MM.1S (cell line): ENCODE data around the gene YDJC.

Experiments used
- DNase-seq: peaks from one replicate; pipeline ENCODE4 v3.0.0-alpha.2; 2015
- H2AFZ ChIP-seq: fragments of 300-600 bp; sonication (generic); 2 replicates; pipeline ENCODE4 v1.6.0; 2016; ENCODE audit warnings: antibody characterized with exemption, low read length
- H3F3A ChIP-seq: fragments of 300-600 bp; sonication (generic); 2 replicates; pipeline ENCODE4 v1.6.1; 2016; ENCODE audit warnings: mild to moderate bottlenecking, antibody characterized with exemption, low read length, moderate library complexity, mixed read lengths; ENCODE audit not compliant: insufficient read depth
- H3K27ac ChIP-seq: fragments of 300-600 bp; sonication (generic); 2 replicates; pipeline ENCODE4 v1.5.1; 2016; ENCODE audit warnings: mild to moderate bottlenecking, low read length
- H3K27me3 ChIP-seq: fragments of 300-600 bp; sonication (generic); replicated peaks from 2 replicates; pipeline ENCODE4 v1.6.0; 2016; ENCODE audit warnings: low read length; ENCODE audit not compliant: insufficient read depth
- H3K36me3 ChIP-seq: fragments of 300-600 bp; sonication (generic); replicated peaks from 2 replicates; pipeline ENCODE4 v1.6.1; 2016; ENCODE audit warnings: mild to moderate bottlenecking, low read length, mixed read lengths; ENCODE audit not compliant: insufficient read depth
- H3K4me1 ChIP-seq: fragments of 300-600 bp; sonication (generic); 2 replicates; pipeline ENCODE4 v1.6.1; 2016; ENCODE audit warnings: low read length, mixed read lengths
- H3K4me2 ChIP-seq: fragments of 300-600 bp; sonication (generic); 2 replicates; pipeline ENCODE4 v1.6.0; 2016; ENCODE audit warnings: low read depth, low read length
- H3K4me3 ChIP-seq: fragments of 300-600 bp; sonication (generic); 2 replicates; pipeline ENCODE4 v1.5.1; 2016; ENCODE audit warnings: low read length, mixed read lengths
- H3K79me2 ChIP-seq: fragments of 300-600 bp; sonication (generic); 2 replicates; pipeline ENCODE4 v1.6.1; 2016; ENCODE audit warnings: mixed run types, low read length, mixed read lengths
- H3K9ac ChIP-seq: fragments of 300-600 bp; sonication (generic); 2 replicates; pipeline ENCODE4 v1.6.1; 2016; ENCODE audit warnings: low read length, mixed read lengths
- H3K9me2 ChIP-seq: fragments of 300-600 bp; sonication (generic); replicated peaks from 2 replicates; pipeline ENCODE4 v1.6.1; 2016; ENCODE audit warnings: mild to moderate bottlenecking, low read length, mixed read lengths; ENCODE audit not compliant: insufficient read depth
- H3K9me3 ChIP-seq: fragments of 300-600 bp; sonication (generic); replicated peaks from 2 replicates; pipeline ENCODE4 v1.6.1; 2016; ENCODE audit warnings: mild to moderate bottlenecking, low read length, mixed read lengths; ENCODE audit not compliant: insufficient read depth
- H4K20me1 ChIP-seq: fragments of 300-600 bp; sonication (generic); 2 replicates; pipeline ENCODE4 v1.6.1; 2016; ENCODE audit warnings: mild to moderate bottlenecking, low read length, moderate library complexity, mixed read lengths; ENCODE audit not compliant: insufficient read depth
- EZH2 ChIP-seq: fragments of 300-600 bp; sonication (generic); optimal IDR thresholded peaks from 2 replicates; pipeline ENCODE3; 2017; ENCODE audit warnings: low read depth, mild to moderate bottlenecking, antibody characterized with exemption, low read length, mixed read lengths
- EZH2phosphoT487 ChIP-seq: fragments of 300-600 bp; sonication (generic); IDR thresholded peaks from 2 replicates; pipeline ENCODE4 v1.6.1; 2018; ENCODE audit warnings: antibody characterized with exemption, low read length
- TF ChIP-seq, protein P1 (sequence below): fragments of 300-600 bp; sonication (generic); IDR thresholded peaks from 2 replicates; pipeline ENCODE4 v1.5.1; 2016; ENCODE audit warnings: antibody characterized with exemption, low read length, mixed read lengths

YDJC gene

DNA sequence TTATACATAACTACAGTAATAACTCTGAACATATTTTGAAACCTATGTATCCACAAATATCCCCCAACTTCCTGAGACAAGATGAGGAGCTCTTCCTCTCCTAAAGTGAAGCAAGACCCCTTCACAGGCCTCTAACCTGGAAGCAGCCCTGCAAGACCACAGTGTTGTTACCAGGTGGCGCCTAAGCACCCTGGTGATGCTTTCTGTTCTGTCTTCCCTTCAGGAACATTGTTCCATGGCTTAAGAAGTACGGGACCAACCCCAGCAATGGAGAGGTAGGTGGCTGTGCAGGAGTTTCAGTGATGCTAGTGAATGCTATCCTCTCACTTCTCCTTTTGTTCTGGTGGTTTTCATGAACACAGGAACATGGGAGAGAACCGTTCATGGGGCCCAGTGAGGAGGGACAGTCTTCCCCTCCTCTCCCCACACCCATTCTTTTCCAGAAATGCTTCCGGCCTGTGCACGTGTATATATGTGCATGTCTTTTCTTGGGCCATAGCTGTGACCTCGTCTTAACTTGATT lies 42.3 kb upstream of the YDJC start:
- no peak overlapping the region for H3K9ac ChIP-seq
- H3K9me3 ChIP-seq: no peaks in the 10 kb centered on the region
- DNase-seq: no peak
- H3K4me2 ChIP-seq: no peak overlapping the region
- H3K79me2 ChIP-seq: peaks cover 11% of the 10 kb centered on the region
- TF ChIP-seq, protein P1, sequence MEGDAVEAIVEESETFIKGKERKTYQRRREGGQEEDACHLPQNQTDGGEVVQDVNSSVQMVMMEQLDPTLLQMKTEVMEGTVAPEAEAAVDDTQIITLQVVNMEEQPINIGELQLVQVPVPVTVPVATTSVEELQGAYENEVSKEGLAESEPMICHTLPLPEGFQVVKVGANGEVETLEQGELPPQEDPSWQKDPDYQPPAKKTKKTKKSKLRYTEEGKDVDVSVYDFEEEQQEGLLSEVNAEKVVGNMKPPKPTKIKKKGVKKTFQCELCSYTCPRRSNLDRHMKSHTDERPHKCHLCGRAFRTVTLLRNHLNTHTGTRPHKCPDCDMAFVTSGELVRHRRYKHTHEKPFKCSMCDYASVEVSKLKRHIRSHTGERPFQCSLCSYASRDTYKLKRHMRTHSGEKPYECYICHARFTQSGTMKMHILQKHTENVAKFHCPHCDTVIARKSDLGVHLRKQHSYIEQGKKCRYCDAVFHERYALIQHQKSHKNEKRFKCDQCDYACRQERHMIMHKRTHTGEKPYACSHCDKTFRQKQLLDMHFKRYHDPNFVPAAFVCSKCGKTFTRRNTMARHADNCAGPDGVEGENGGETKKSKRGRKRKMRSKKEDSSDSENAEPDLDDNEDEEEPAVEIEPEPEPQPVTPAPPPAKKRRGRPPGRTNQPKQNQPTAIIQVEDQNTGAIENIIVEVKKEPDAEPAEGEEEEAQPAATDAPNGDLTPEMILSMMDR: no peak
- no peak for TF ChIP-seq EZH2
- no peak for TF ChIP-seq EZH2phosphoT487
- no peak overlapping the region for H2AFZ ChIP-seq
- H4K20me1 ChIP-seq: no peaks in the 10 kb centered on the region
- no peaks in the 10 kb centered on the region for H3K27me3 ChIP-seq
- H3K36me3 ChIP-seq: no peaks in the 10 kb centered on the region
- H3K4me1 ChIP-seq: no peaks in the 10 kb centered on the region
- no peaks in the 10 kb centered on the region for H3K9me2 ChIP-seq
- H3K27ac ChIP-seq: no peak overlapping the region
- H3K4me3 ChIP-seq: no peak overlapping the region
- no peaks in the 10 kb centered on the region for H3F3A ChIP-seq

DNA sequence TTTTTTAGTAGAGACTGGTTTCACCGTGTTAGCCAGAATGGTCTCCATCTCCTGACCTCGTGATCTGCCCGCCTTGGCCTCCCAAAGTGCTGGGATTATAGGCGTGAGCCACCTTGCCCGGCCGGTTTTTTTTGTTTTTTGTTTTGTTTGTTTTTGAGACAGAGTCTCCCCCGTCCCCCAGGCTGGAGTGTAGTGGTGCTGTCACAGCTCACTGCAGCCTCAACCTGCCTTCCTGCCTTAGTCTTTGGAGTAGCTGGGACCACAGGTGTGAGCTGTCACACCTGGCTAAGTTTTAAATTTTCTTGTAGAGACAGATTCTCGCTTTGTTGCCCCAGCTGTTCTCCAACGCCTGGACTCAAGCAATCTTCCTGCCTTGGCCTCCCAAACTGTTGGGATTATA lies 39.2 kb upstream of the YDJC start:
- H3K4me3 ChIP-seq: no peak overlapping the region
- H3K4me2 ChIP-seq: no peak overlapping the region
- peaks cover 3% of the 10 kb centered on the region; the same call in 1 of the 2 replicates for H3F3A ChIP-seq
- H3K27ac ChIP-seq: no peak overlapping the region
- H3K36me3 ChIP-seq: no peaks in the 10 kb centered on the region
- H3K9ac ChIP-seq: no peak overlapping the region
- TF ChIP-seq EZH2 (no peak), EZH2phosphoT487 (no peak)
- TF ChIP-seq, protein P1: no peak
- H2AFZ ChIP-seq: no peak overlapping the region
- no peaks in the 10 kb centered on the region for H4K20me1 ChIP-seq
- H3K4me1 ChIP-seq: no peaks in the 10 kb centered on the region
- peaks cover 17% of the 10 kb centered on the region for H3K79me2 ChIP-seq
- H3K27me3 ChIP-seq: no peaks in the 10 kb centered on the region
- no peak for DNase-seq
- no peaks in the 10 kb centered on the region for H3K9me2 ChIP-seq
- no peaks in the 10 kb centered on the region for H3K9me3 ChIP-seq

- H3K27ac ChIP-seq: no peak overlapping the region
- 0 out of 2 replicates have a peak, but pooled peaks cover under 1% of the 10 kb centered on the region for H3K27me3 ChIP-seq
- H3K9me2 ChIP-seq: no peaks in the 10 kb centered on the region
- H3K9me3 ChIP-seq: no peaks in the 10 kb centered on the region
- peak overlapping the region; percentile 74; the same call in 1 of the 2 replicates for H3K9ac ChIP-seq
- H3F3A ChIP-seq: peaks cover 3% of the 10 kb centered on the region; the same call in 1 of the 2 replicates
- H3K79me2 ChIP-seq: peaks cover 17% of the 10 kb centered on the region
- no peak overlapping the region for H2AFZ ChIP-seq
- DNase-seq: no peak
- H3K36me3 ChIP-seq: no peaks in the 10 kb centered on the region
- no peak for TF ChIP-seq EZH2phosphoT487
- TF ChIP-seq EZH2: no peak
- TF ChIP-seq, protein P1: no peak
- H3K4me2 ChIP-seq: peak overlapping the region; percentile 77
- no peaks in the 10 kb centered on the region for H3K4me1 ChIP-seq
- peak overlapping the region; percentile 88 for H3K4me3 ChIP-seq
- H4K20me1 ChIP-seq: no peaks in the 10 kb centered on the region
Observed at GRCh38 chr22:21666786-21667185, 37.0 kb upstream of the YDJC start.
